Activated naive CD4-positive, alpha-beta T cell treated with anti-CD3 and anti-CD28 coated beads, Interleukin-2, amount 50 U/mL, for 16 hours (primary cell): ENCODE data around the gene AKR7A3.

Experiments used
- DNase-seq: peaks from one replicate; pipeline ENCODE4 v3.0.0-alpha.2; 2020

AKR7A3 gene

DNA sequence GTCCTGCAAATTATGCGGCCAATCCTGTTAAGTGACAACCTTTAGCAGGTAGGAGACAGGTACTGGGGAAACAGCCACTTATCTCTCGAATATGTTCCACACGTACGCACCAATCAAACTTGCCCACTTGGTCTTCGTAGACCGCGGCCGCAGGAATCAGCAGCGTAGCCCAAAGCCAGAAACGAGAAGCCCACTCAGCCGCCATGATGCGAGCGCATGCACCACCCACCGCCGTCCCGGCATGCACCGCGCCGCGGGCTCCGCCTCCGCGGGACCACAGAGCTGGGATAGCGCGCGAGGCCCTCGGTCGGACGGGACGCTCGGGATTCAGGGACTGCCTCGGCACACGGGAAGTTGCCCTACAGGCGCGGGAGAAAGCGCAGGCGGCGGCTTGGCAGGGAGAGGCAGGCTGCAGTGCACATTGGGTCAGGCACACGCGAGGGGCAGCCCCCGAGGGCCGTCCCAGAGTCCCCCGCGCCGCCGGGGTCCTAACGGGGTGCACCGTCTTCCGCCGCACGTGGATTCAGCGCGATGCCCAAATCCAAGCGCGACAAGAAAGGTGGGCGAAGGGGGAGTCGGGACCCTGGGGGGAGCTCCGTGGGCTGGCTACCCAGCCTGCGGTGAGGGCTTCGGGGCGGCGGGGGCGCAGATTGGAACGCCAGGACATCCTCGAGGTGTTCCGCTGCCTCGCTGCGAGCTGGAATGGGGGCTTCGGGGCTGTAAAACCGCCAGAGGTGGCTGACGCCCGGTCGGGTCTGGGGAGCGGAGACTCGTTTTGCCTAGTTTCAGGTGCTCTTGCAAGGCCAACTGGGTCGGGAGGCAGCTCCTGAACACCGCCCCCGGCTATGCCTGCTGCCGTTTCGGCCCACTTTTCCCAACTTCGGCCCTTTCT lies 37.0 kb downstream of the AKR7A3 start, which contains the start of the genes EMC1 and MRTO4:
Gene EMC1, minus strand, starts transcription at position 220 of the 892 bp plus-strand sequence. Its CDS starts 15 bp downstream, at position 205.
Gene MRTO4, plus strand, starts transcription at position 501 of the 892 bp plus-strand sequence. Its CDS starts 31 bp downstream, at position 532.
- peak; percentile 94 for DNase-seq

- peak; percentile 20 for DNase-seq
Measured at GRCh38 chr1:19250629-19251304, 37.8 kb downstream of the AKR7A3 start.

GRCh38 chr1:19240673-19241538 lies 47.7 kb downstream of the AKR7A3 start:
- DNase-seq, result peak; percentile 74

GRCh38 chr1:19239876-19240275 lies 48.7 kb downstream of the AKR7A3 start:
- DNase-seq, result no peak

DNA sequence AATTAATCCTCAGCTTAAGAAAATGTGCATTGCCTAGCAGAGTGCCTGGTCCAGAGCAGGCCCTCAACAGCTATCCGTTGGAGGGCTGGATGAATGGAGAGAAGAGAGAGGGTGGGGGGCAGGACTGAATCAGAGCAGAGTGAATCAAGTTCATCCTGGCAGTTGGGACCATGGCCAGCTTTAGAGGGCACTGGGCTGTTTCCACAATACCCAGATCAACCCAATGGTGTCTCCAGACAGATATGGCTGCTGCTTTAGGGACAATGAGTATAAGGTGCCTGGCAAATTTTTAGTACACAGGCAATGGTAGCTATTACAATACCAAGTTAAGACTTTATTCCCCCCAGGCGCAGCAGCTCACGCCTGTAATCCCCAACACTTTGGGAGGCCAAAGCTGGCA lies 54.3 kb downstream of the AKR7A3 start:
- no peak for DNase-seq
